Raji (cell line): ENCODE data around the gene LRRC4.

Source experiments
- POLR2A ChIP-seq: IDR thresholded peaks from 2 replicates; pipeline ENCODE4 v1.6.1; 2011; ENCODE audit warnings: low read depth, low read length, control low read depth; ENCODE audit not compliant: insufficient read depth

Gene LRRC4

GRCh38 chr7:128025380-128025779 lies 5.9 kb downstream of the LRRC4 start:
- no peak for TF ChIP-seq POLR2A

GRCh38 chr7:128024151-128024550 lies 7.1 kb downstream of the LRRC4 start:
- no peak for TF ChIP-seq POLR2A

GRCh38 chr7:128022631-128023532 lies 8.4 kb downstream of the LRRC4 start:
- no peak for TF ChIP-seq POLR2A

GRCh38 chr7:128021366-128021765 lies 9.9 kb downstream of the LRRC4 start:
- TF ChIP-seq POLR2A: no peak

GRCh38 chr7:128020159-128020558 lies 11.1 kb downstream of the LRRC4 start:
- TF ChIP-seq POLR2A: no peak

- TF ChIP-seq POLR2A: no peak
Measured at GRCh38 chr7:128019288-128019687, 11.9 kb downstream of the LRRC4 start.

GRCh38 chr7:128017862-128018845 lies 13.1 kb downstream of the LRRC4 start:
- no peak for TF ChIP-seq POLR2A

- TF ChIP-seq POLR2A: no peak
Measured at GRCh38 chr7:128017460-128017859, 13.8 kb downstream of the LRRC4 start.

- TF ChIP-seq POLR2A: no peak
Measured at GRCh38 chr7:128014811-128015210, 16.4 kb downstream of the LRRC4 start.

GRCh38 chr7:128011131-128011661 lies 20.0 kb downstream of the LRRC4 start:
- no peak for TF ChIP-seq POLR2A

- no peak for TF ChIP-seq POLR2A
Measured at GRCh38 chr7:128010391-128011127, 20.7 kb downstream of the LRRC4 start.

- TF ChIP-seq POLR2A: no peak
Measured at GRCh38 chr7:128008744-128009143, 22.5 kb downstream of the LRRC4 start.

- no peak for TF ChIP-seq POLR2A
Measured at GRCh38 chr7:128008141-128008540, 23.1 kb downstream of the LRRC4 start.

- no peak for TF ChIP-seq POLR2A
Measured at GRCh38 chr7:128007303-128007680, 23.9 kb downstream of the LRRC4 start.
